HL-60/S4 treated with retinoic acid at 250 ng/mL for 4 days and 3 days (cell line): ENCODE data around the gene ORMDL2.

ENCODE experiments used
- in situ Hi-C: fragments of 300-500 bp; cut with MboI; formaldehyde crosslinking; loops from 2 replicates; pipeline ENCODE4 v1.7.0; 2022; ENCODE audit warnings: low sequenced_read_pairs

The ORMDL2 gene, protein sequence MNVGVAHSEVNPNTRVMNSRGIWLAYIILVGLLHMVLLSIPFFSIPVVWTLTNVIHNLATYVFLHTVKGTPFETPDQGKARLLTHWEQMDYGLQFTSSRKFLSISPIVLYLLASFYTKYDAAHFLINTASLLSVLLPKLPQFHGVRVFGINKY

DNA sequence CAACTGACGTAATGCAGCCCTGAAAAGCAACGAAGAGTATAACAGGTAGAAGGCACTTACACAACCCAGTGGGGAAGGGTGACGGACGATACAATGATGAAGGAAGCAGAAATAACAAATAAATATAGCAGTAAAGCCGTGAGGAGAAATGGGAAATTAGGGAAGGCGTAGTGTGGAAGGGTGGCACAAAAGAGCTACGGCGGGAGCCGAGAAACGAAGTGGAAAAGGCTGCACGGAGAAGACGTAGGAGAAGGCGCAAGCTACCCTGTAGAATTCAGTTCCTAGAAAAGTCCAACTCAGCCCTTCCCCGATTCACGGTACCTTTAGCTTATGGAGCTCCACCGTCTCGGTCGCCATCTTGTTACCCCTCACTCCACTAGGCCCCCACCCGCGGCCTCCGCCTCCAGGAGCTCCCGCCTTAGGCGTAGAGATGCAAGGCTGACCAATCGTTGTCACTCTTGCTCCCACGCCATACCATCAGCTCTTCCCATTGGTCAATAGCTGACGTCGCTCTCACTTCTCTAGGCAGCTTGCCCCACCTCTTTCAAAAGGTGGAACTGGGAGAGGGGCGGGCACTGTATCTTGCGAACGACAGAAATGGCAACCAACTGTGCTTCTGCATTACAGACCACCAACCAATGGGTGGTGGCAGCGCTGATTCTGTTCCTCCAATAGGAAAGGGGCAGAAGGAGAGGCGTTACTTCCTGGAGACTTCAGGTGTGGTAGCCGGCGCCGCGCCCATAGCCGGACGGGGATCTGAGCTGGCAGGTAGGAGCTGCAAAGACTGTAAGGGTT is at the start of gene ORMDL2, which contains the start of gene SARNP:
Gene ORMDL2, plus strand, starts transcription at position 697 of the 795 bp plus-strand sequence. CDS start 959 bp downstream, outside the sequence.
Gene SARNP, minus strand, starts transcription at position 380 of the 795 bp plus-strand sequence. Its CDS starts 23 bp downstream, at position 357.
- in situ Hi-C loops = no loop called here

DNA sequence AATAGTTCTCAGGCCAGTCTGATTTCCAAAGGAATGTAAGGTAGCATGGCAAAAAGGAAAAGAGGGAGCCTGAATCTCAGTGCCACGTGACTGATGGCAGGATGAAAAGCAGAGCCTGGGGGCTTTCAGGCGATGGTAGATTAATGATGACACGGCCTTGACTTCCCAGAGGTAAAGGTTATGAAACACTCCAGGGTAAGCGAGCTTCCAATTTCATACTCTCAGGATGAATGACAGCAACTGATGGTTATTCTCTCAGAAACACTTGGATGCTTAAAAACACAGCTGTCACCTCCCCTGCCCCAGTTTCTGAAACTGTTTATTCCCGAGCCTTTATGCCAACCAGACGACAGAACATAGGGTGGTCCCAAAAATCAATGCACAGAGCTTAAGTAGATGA is 46.1 kb upstream of the ORMDL2 start:
- in situ Hi-C loops = no loop called here

DNA sequence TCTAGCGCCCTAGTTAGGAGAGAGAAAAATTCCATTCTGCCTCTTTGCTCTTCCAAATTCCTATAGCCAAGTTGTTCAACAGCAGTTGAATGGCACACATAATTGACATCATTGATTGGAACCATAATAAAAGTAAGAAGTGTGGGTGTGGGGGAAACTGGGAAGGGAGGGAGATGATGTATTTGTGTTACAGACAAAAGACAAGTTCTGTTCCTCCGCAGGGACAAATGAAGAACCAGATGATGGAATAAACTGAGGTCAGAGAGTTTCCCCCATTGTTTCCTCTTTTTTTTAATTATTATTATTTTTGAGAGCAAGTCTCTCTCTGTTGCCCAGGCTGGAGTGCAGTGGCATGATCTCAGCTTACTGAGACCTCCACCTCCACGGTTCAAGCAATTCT is 40.0 kb upstream of the ORMDL2 start:
- in situ Hi-C loops = no loop called here

DNA sequence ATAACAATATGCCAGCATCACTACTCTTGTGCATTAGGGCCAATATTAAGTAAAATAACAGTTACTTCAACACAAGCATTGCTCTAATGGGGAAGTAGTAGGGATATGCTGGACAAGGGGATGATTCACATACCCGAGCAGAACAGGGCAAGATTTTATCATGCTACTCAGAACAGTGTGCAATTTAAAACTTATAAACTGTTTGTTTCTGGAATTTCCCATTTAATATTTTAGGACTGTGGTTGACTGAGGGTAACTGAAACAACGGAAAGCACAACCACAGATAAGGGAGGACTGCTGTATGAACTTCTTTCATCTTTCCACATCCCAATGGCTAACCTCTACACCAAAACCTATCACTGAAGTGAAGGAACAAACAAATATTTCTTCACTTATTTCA is 37.2 kb upstream of the ORMDL2 start:
- in situ Hi-C loops = no loop called here

DNA sequence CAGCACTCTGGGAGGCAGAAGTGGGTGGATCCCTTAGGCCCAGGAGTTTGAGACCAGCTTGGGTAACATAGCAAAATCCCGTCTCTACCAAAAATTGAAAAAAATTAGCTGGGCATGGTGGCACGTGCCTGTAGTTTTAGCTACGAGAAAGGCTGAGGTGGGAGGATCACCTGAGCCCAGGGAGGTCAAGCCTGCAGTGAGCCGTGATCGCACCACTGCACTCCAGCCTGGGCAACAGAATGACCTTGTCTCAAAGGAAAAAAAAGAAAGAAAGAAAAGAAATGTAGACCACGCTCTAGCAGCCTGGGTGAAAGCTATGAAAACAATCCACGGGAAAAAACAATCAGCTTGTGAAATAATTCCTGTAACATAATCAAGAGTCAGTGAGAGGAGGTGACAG is 29.3 kb upstream of the ORMDL2 start:
- in situ Hi-C loops = no loop called here

DNA sequence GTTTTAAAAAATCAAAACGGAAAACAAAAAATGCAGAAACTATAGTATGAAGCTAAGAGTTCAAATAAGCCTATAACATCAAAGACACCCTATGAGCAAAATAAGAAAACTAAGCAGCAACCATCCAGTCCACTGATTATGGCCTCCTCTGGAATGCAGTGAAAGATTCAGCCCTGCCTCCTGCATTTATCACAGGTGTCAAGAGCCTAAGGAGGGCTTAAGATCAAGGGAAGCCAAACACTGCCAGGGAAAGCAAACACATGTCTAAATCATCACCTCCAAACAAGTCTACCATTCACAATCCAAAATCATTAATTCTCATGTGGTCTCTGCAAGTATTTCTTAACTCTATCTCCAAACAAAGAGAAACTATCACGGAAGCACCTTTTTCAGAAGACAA is 28.7 kb upstream of the ORMDL2 start:
- in situ Hi-C loops = no loop called here

DNA sequence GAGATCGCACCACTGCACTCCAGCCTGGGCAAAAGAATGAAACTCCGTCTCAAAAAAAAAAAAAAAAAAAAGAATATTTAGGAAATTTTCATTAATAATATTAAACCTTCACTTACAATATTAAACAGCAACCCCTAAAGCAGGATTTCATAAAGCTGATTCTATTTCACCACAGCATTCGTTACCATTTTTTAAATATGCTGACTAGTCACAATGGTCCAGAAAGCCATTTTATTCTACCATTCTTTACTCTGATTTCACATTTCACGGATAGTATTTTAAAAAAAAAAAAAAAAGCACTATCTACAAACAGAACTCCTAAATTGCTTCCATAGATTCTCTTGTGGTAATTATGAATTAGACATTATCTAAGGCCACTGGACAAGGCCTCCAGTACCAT is 27.9 kb upstream of the ORMDL2 start:
- in situ Hi-C loops = no loop called here

DNA sequence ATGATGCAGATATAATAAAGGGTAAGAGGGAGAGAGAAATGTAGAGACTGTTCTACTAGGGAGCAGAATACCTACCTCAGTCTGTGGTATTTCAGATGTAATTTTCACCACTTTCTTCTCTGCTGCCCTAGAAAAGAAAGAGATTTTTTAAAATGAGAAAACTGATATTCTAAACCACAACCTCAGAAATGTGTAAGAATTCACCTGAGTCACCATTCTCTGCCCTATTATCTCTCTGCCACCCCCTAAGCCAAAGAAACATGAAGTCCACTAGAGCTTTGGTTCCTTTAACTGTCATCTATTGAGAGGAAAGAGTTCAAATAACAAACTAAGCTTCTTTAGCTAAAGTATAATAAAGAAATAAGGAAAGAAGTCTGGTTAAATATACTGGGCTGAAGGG is 21.9 kb upstream of the ORMDL2 start:
- in situ Hi-C loops = no loop called here

DNA sequence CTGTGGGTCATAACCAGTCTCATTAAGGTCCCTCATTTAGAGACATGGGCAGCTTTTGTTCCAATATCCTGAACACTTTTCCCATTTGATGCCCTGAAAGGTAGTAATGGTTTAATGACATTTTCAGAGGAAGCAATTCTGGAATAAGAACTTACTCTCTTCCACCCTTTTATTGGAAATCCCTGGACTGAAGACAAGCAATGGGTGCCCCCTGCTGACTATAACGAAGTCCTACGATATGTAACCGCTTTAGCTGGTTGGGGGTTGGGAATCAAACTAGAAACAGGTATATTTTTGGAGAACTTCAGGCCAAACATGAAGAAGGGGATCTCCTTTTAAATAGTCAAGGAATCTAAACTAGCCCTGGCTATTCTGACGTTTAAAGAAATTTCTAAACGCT is 20.8 kb upstream of the ORMDL2 start:
- in situ Hi-C loops = no loop called here

DNA sequence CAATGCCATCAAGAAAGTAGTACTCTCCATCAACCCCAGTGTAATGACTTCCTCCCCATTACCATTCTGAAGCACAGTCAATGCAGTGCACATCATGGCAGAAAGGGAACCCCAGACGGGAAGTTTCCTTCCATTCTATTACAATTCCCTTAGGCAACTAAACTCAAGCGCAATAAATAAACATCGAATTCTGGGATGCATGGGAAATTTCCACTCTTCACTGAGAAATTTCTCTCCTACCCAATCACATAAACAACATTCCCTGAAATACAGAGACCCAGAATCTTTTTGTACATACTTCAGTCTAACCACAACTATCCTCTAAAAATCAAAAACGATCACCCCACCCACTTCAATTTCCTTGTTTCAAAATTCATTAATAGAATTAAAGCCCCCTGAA is 20.3 kb upstream of the ORMDL2 start:
- in situ Hi-C loops = no loop called here

DNA sequence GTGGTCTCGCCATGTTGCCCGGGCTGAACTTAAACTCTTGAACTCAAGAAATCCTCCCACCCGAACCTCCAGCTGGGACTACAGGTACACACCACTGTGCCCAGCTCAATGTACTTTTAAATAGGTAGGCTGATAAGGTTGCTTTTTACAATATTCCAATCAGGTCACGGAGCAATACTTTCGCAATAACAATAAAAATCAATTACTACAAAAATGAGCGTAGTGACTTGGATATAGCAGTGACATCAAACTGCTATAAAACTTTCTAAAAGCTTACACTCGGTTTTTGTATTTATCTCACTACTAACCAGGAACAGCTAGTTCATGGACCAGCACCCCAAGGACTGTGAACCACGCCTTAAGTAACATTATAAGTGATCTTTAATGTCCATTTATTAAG is 10.9 kb upstream of the ORMDL2 start:
- in situ Hi-C loops = no loop called here

DNA sequence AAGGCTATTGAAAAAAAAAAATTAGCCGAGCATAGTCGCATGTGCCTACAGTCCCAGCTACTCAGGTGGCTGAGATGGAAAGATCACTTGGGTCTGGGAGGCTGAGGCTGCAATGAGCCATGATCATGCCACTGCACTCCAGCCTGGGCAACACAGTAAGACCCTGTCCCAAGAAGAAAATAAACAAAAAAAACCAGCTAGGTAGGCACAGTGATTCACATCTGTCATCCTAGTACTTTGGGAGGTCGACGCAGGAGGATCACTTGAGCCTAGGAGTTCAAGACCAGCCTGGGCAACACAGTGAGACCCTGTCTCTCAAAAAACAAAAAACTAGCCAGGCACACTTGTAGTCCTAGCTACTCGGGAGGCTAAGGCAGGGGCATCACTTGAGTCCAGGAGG is 8.6 kb upstream of the ORMDL2 start:
- in situ Hi-C loops = no loop called here

DNA sequence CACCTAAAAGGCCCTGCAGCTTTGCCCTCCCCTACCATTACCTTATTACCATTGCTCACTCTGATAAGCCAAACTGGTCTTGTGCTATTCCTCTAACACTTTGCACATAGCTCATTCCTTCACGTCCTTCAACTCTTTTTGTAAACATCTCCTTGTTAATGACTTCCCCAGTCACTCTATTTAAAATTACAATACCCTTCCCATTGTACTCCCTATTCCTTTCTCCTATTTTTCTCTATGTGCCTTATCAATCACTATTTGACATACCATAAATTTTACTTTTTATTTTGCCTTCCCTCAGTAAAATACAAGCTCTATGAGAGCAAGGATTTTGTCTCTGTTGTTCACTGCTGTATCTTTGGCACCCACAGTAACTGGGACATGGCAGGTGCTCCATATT is 5.8 kb upstream of the ORMDL2 start:
- in situ Hi-C loops = no loop called here

DNA sequence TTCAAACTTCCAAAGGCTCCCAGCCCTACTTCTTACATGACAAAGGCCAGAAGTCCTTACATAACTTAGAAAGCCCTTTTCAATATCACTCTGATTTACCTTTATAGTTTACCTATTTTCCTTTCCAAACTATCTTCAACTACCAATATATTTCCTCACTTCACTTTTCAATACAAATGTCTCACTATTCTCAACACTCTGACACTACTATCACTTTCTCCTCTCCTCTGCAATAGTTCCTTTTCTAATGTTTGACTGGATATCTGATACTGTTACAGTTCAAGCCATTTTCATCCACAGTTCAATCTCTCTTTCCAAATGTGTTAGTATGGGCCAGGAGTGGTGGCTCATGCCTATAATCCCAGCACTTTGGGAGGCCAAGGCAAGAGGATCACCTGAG is 3.6 kb upstream of the ORMDL2 start:
- in situ Hi-C loops = no loop called here

DNA sequence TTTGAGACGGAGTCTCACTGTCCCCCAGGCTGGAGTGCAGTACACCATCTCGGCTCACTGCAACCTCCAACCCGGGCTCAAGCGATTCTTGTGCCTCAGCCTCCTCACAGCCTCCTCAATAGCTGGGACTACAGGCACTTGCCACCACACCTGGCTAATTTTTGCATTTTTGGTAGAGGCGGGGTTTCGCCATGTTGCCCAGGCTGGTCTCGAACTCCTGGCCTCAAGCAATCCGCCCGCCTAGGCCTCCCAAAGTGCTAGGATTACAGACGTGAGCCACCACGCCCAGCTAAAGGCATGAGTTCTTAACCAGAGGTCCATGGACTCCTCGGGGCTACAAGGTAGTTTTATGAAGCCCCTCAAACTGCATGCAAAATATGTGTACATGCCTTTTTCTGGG is 2.4 kb upstream of the ORMDL2 start:
- in situ Hi-C loops = no loop called here

DNA sequence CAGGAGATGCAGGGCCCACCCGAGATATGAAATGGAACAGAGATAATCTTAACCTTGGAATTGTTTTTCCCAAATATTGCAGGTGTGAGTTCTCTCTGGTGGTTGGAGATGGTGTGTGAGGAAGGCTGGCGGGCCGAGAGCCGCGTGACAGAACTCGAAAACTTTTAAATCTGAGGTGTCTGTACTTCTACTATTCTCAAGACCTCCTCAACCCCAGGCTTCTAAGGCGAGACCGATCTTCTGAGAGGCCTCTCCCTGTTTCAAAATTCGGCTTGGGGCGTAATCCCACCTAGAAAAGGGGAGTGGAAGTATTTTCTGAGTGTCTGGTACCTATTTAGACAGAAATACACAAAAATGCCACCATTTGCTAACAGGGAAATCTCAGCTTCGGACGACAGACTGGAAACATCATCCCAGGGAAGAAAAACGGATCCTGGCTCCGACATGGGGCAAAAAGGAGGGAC is 928 bp upstream of the ORMDL2 start:
- in situ Hi-C loops = no loop called here

DNA sequence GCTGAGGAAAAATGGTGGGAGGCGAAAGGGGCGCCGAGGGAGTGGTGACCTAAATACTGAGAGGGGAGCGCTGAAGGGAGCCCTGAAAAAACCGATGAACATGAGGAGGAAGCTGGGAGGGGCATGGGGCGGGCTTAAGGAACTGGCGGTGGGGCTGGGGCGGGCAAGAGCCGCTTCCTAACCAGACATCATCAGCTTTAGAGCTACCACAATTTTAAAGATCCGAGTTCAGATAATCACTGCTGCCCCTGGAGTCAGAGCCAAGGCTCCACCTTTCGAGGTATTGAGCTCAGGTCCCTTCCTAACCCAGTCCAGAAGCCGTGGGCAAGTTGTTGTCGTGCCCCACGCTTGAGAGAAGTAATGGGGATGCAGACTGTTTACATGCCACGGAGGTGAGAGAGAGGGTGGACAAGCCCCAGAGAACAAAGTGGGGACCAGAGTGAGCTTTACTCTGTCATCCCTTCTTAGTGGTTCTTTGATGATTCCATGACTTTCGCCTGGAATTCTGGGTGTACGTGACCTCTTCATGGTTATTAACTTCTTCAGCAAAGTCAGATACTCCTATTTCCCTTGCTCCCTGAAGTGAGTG is 393 bp downstream of the ORMDL2 start:
- in situ Hi-C loops = no loop called here

DNA sequence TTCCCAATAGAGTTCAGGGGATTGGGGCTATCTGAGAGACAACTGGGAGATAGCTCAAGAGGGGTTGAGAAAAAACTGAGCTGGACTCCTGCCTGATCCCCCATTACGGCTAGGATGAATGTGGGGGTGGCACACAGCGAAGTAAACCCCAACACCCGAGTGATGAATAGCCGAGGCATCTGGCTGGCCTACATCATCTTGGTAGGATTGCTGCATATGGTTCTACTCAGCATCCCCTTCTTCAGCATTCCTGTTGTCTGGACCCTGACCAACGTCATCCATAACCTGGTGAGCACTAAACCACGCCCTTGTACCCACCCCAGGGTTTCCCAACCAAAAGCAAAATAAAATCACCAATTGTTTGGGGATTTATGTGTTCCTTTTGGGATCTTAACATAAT is 1.0 kb downstream of the ORMDL2 start:
- in situ Hi-C loops = no loop called here

DNA sequence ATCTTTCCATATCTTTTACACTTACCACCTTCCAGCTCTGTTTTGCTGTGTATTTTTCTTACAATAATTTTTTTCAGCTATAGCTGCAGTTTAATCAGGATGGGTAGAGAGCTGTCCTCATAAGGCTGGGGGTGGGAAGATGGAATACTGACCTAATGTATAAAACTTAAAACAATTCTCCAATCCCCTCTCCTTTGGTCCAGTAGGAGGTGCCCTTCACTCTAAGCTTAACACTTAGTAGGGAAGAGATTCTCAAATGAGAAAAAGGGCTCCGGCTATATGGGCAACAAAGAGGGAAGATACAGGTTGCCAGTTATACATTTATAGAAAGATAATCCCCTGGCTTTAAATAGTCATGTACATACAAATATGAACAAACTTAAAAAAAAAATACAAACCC is 2.8 kb downstream of the ORMDL2 start:
- in situ Hi-C loops = no loop called here

DNA sequence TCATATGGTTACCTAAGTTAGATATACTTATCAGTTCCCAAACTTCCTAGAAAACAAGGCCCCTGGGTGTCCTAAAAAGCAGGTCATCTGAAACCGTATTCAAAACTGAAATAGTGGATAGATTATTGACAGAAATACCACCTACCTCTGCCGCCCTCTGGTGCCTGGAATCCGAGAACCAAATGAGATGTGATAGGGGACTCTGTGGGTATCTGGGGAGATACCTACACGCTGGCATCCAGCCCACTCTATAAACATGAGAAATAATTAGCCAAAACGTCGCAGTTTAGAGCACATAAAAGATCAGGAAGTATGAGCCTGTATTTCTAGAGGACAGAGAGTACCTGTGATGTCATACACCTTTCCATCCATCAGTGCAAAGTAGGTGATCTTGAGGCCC is 4.4 kb downstream of the ORMDL2 start:
- in situ Hi-C loops = no loop called here

DNA sequence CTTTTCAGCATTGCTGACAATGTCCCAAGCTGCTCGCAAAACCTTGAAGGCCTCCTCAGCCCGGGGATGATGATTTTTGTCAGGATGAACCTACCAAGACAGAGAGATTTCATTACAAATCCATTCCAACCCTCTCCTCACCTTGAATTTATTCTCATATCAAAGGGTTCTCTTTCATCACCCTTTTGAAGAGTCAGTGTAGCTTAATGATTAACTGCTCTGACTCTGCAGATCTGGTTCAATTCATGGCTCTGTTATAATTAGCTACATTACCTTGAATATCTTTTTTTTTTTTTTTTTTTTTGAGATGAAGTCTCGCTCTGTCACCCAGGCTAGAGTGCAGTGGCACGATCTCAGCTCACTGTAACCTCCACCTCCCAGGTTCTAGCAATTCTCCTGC is 5.6 kb downstream of the ORMDL2 start:
- in situ Hi-C loops = no loop called here

DNA sequence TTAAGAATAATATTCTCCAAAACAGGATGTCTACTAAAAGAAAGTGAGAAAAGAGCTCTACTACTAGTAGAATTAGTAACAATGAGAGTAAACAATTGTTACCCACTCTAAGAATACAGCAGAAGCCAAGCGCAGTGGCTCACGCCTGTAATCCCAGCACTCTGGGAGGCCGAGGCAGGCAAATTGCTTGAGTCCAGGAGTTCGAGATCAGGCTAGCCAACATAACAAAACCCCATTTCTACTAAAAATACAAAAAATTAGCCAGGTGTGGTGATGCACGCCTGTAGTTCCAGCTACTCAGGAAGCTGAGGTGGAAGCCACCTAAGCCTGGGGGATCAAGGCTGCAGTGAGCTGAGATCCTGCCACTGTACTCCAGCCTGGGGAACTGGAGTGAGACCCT is 6.9 kb downstream of the ORMDL2 start:
- in situ Hi-C loops = no loop called here
